ENCODE results near the gene PID1. TPM values are rescaled to one million over a fixed set of nuclear protein-coding genes. Genes with fewer than 3 reads are reported as not detected.

Gene PID1
- 0.90 and 1.4 TPM in 2 replicates for total RNA-seq (ENCODE audit: low replicate concordance)

GRCh38 chr2:229270551-229271410, at the start of gene PID1:
TSS of gene PID1 (minus strand) at chr2:229271287. CDS start at chr2:229271043, 244 bp downstream.
- peaks cover 8% of the 10 kb centered on the region for H3F3A ChIP-seq (ENCODE audit: low read depth)
- H3K27ac ChIP-seq: no peak within 1 kb of the TSS
- no peaks in the 10 kb centered on the region for H3K79me2 ChIP-seq (ENCODE audit: low read depth)
- H3K4me1 ChIP-seq: no peaks in the 10 kb centered on the region
- peak within 1 kb of the TSS; percentile 99 for H2AFZ ChIP-seq (replicated peaks)
- Mint-ChIP-seq H3K36me3 (no peaks in the 10 kb centered on the region), H3K4me3 (peak within 1 kb of the TSS; percentile 81), H3K27ac (no peak within 1 kb of the TSS), H3K27me3 (ENCODE audit: insufficient read depth, low read depth) (peaks cover 7% of the 10 kb centered on the region), H3K4me1 (peaks cover 3% of the 10 kb centered on the region), H3K9me3 (no peaks in the 10 kb centered on the region)
- H3K9me3 ChIP-seq (ENCODE audit: low read depth): no peaks in the 10 kb centered on the region
- TF ChIP-seq EZH2phosphoT487 (IDR thresholded peaks at IDR 0.05): no peak
- peak; percentile 31 for TF ChIP-seq EZH2 (IDR thresholded peaks at IDR 0.05)
- TF ChIP-seq CTCF (IDR thresholded peaks at IDR 0.05): no peak
- DNase-seq (ENCODE audit: low spot score): peak; percentile 88
- H4K20me1 ChIP-seq (ENCODE audit: low read depth): no peaks in the 10 kb centered on the region
- peak within 1 kb of the TSS; percentile 91 for H3K4me3 ChIP-seq
- peaks cover 44% of the 10 kb centered on the region for H3K27me3 ChIP-seq
- H3K9ac ChIP-seq: no peak within 1 kb of the TSS
- peak within 1 kb of the TSS; percentile 98 for H3K4me2 ChIP-seq
- H3K36me3 ChIP-seq: no peaks in the 10 kb centered on the region

- Histone ChIP-seq H3K4me3 (no peak overlapping the region), H3K9me3 (ENCODE audit: low read depth) (no peaks in the 10 kb centered on the region), H3K36me3 (no peaks in the 10 kb centered on the region), H3K9ac (no peak overlapping the region), H2AFZ (replicated peaks) (no peak overlapping the region), H4K20me1 (ENCODE audit: low read depth) (no peaks in the 10 kb centered on the region), H3K4me1 (no peaks in the 10 kb centered on the region), H3F3A (ENCODE audit: low read depth) (no peaks in the 10 kb centered on the region), H3K79me2 (ENCODE audit: low read depth) (no peaks in the 10 kb centered on the region), H3K27ac (no peak overlapping the region), H3K4me2 (no peak overlapping the region), H3K27me3 (no peaks in the 10 kb centered on the region)
- DNase-seq (ENCODE audit: low spot score): no peak
- Mint-ChIP-seq H3K27ac (no peak overlapping the region), H3K4me1 (no peaks in the 10 kb centered on the region), H3K9me3 (no peaks in the 10 kb centered on the region), H3K36me3 (no peaks in the 10 kb centered on the region), H3K27me3 (ENCODE audit: insufficient read depth, low read depth) (no peaks in the 10 kb centered on the region), H3K4me3 (no peak overlapping the region)
- TF ChIP-seq EZH2 (IDR thresholded peaks at IDR 0.05) (no peak), CTCF (IDR thresholded peaks at IDR 0.05) (no peak), EZH2phosphoT487 (IDR thresholded peaks at IDR 0.05) (no peak)
Observed at GRCh38 chr2:229319558-229319957, 48.5 kb upstream of the PID1 start.

- Histone ChIP-seq H3K9ac (no peak overlapping the region), H3K27me3 (no peaks in the 10 kb centered on the region), H3K4me1 (no peaks in the 10 kb centered on the region), H3K27ac (no peak overlapping the region), H3K9me3 (ENCODE audit: low read depth) (no peaks in the 10 kb centered on the region), H3K4me2 (no peak overlapping the region), H2AFZ (replicated peaks) (no peak overlapping the region), H3F3A (ENCODE audit: low read depth) (no peaks in the 10 kb centered on the region), H4K20me1 (ENCODE audit: low read depth) (no peaks in the 10 kb centered on the region), H3K4me3 (no peak overlapping the region), H3K36me3 (no peaks in the 10 kb centered on the region), H3K79me2 (ENCODE audit: low read depth) (no peaks in the 10 kb centered on the region)
- Mint-ChIP-seq H3K9me3 (no peaks in the 10 kb centered on the region), H3K27ac (no peak overlapping the region), H3K36me3 (no peaks in the 10 kb centered on the region), H3K4me1 (no peaks in the 10 kb centered on the region), H3K4me3 (no peak overlapping the region), H3K27me3 (ENCODE audit: insufficient read depth, low read depth) (no peaks in the 10 kb centered on the region)
- DNase-seq (ENCODE audit: low spot score): no peak
- TF ChIP-seq EZH2phosphoT487 (IDR thresholded peaks at IDR 0.05): no peak
- no peak for TF ChIP-seq CTCF (IDR thresholded peaks at IDR 0.05)
- no peak for TF ChIP-seq EZH2 (IDR thresholded peaks at IDR 0.05)
Observed at GRCh38 chr2:229314117-229314516, 43.0 kb upstream of the PID1 start.

All from neural progenitor cell (in vitro differentiated cells).